H1 (cell line): ENCODE data around the gene SLC7A6OS. TPM values are rescaled to one million over a fixed set of nuclear protein-coding genes. Genes with fewer than 3 reads are reported as not detected.

Experiments used
- CBX8 ChIP-seq: fragments of 300-800, 300-1000 bp; sonication (generic); IDR thresholded peaks from 2 replicates; pipeline ENCODE4 v1.7.1; 2016; ENCODE audit warnings: low read depth, low read length, borderline replicate concordance
- CHD7 ChIP-seq: fragments of 300-600 bp; sonication (generic); IDR thresholded peaks from 2 replicates; pipeline ENCODE4 v1.7.1; 2012; ENCODE audit warnings: low read length, moderate library complexity, mild to moderate bottlenecking, inconsistent platforms; ENCODE audit not compliant: insufficient replicate concordance
- E2F6 ChIP-seq: IDR thresholded peaks from 2 replicates; pipeline ENCODE4 v1.6.1; 2012; ENCODE audit warnings: inconsistent platforms
- JUN ChIP-seq: IDR thresholded peaks from 2 replicates; pipeline ENCODE4 v1.6.1; 2011; ENCODE audit warnings: low read depth, mild to moderate bottlenecking, improper control_type of control experiment, low read length
- SIX5 ChIP-seq: IDR thresholded peaks from 2 replicates; pipeline ENCODE4 v1.6.1; 2011; ENCODE audit warnings: mild to moderate bottlenecking, low read depth, low read length
- SRF ChIP-seq: IDR thresholded peaks from 2 replicates; pipeline ENCODE4 v1.6.1; 2011; ENCODE audit warnings: mild to moderate bottlenecking, low read depth, low read length, moderate library complexity
- TAF7 ChIP-seq: optimal IDR thresholded peaks from 2 replicates; pipeline ENCODE3; 2011; ENCODE audit warnings: low read depth, mild to moderate bottlenecking, inconsistent platforms, low read length, moderate library complexity, borderline replicate concordance
- polyA plus RNA-seq, 7 experiments: library from polyadenylated mRNA; depleted of rRNA in 3 of 7; stranded (reverse) in 5 of 7; unstranded in 2 of 7; fragments of >200 nt in 5 of 7; fragments of 200-250 nt in 2 of 7; gene quantifications; 1 replicate in 5 of 7; 2 replicates in 1 of 7; 4 replicates in 1 of 7; pipeline versions ENCODE4 v1.2.1 to v1.2.3, GENCODE V29; 2011 to 2013; ENCODE audit warnings: missing spikeins in 2 of 7, mixed read lengths in 2 of 7
- total RNA-seq: library from RNA; stranded (reverse); fragmentation: NEBNext Ultra II Directional; extraction: Animal tissue kit (Norgen Biotek cat#: 25700); gene quantifications from 2 replicates; pipeline ENCODE4 v1.2.1, GENCODE V29; 2021

SLC7A6OS gene
- total and polyA plus RNA-seq, 2 of the 8 experiments (the other 6 are each of a cell fraction or from before 2014, with no cell fraction given) = 7.3 to 21.3 TPM

GRCh38 chr16:68296693-68297092, 14.1 kb downstream of the SLC7A6OS start (continued):
- TF ChIP-seq SIX5 = no peak
- TF ChIP-seq JUN = no peak
- no peak for TF ChIP-seq CBX8
- TF ChIP-seq TAF7 = no peak
- no peak for TF ChIP-seq E2F6
- TF ChIP-seq SRF = no peak
- TF ChIP-seq CHD7 = no peak
